NCI-H1694 (cell line): Measurements from ENCODE around the gene ZNF514.
"Not testable (repeated sequence)": the region's sequence is repeated elsewhere in the genome, so short reads cannot be mapped to it uniquely, and the experiment has no call there.

Experiments used
- DNase-seq: peaks from one replicate; lab custom pipeline; 2025; lab: John Stamatoyannopoulos, UW

ZNF514 gene

GRCh38 chr2:95159690-95160449 lies at the start of gene ZNF514:
Gene ZNF514, minus strand, starts transcription at chr2:95159848. Its CDS starts 6,595 bp downstream, at chr2:95153253.
- DNase-seq, result peak; percentile 5

GRCh38 chr2:95208106-95208505 lies 48.5 kb upstream of the ZNF514 start:
- DNase-seq, result no peak

- peak; percentile 85 for DNase-seq
Measured at GRCh38 chr2:95207111-95207961, 47.7 kb upstream of the ZNF514 start, which contains the start of gene ZNF892. Gene ZNF892, plus strand, starts transcription at chr2:95207521. Its CDS starts 295 bp downstream, at chr2:95207816.

GRCh38 chr2:95206096-95206495 lies 46.4 kb upstream of the ZNF514 start:
- no peak for DNase-seq

GRCh38 chr2:95204396-95204795 lies 44.7 kb upstream of the ZNF514 start:
- no peak for DNase-seq

- no peak for DNase-seq
Measured at GRCh38 chr2:95203911-95204310, 44.3 kb upstream of the ZNF514 start.

- not testable (repeated sequence) for DNase-seq
Measured at GRCh38 chr2:95192956-95193355, 33.3 kb upstream of the ZNF514 start.

- DNase-seq, result no peak
Measured at GRCh38 chr2:95185973-95186372, 26.3 kb upstream of the ZNF514 start.

GRCh38 chr2:95185197-95185596 lies 25.5 kb upstream of the ZNF514 start:
- DNase-seq, result no peak

- no peak for DNase-seq
Measured at GRCh38 chr2:95181774-95182173, 22.1 kb upstream of the ZNF514 start.

GRCh38 chr2:95179451-95179850 lies 19.8 kb upstream of the ZNF514 start:
- no peak for DNase-seq

GRCh38 chr2:95174031-95174542 lies 14.4 kb upstream of the ZNF514 start:
- DNase-seq, result no peak

GRCh38 chr2:95171902-95172301 lies 12.3 kb upstream of the ZNF514 start:
- no peak for DNase-seq

GRCh38 chr2:95166065-95166763 lies 6.6 kb upstream of the ZNF514 start:
- DNase-seq, result no peak

- DNase-seq, result peak; percentile 95
Measured at GRCh38 chr2:95165371-95166064, 5.9 kb upstream of the ZNF514 start, which contains the start of gene ZNF2. Gene ZNF2, plus strand, starts transcription at chr2:95165809. Its CDS starts 10,418 bp downstream, at chr2:95176227.

- DNase-seq, result no peak
Measured at GRCh38 chr2:95165030-95165370, 5.4 kb upstream of the ZNF514 start.

- peak; percentile 1 for DNase-seq
Measured at GRCh38 chr2:95158891-95159619, 593 bp downstream of the ZNF514 start.

- DNase-seq, result no peak
Measured at GRCh38 chr2:95158441-95158840, 1.2 kb downstream of the ZNF514 start.

GRCh38 chr2:95149397-95149984 lies 10.2 kb downstream of the ZNF514 start:
- DNase-seq, result no peak

GRCh38 chr2:95143838-95144237 lies 15.8 kb downstream of the ZNF514 start:
- no peak for DNase-seq
